HEK293T (cell line): ENCODE measurements around the gene FMO1.

ENCODE experiments used
- CTCF ChIA-PET: fragments of 350-600 bp; formaldehyde crosslinking; extraction: SDS; loops from one replicate; lab custom pipeline; 2021; ENCODE audit warnings: antibody characterized with exemption, inconsistent platforms; lab: Yijun Ruan, JAX
- POLR2A ChIA-PET: fragments of 350-600 bp; formaldehyde crosslinking; extraction: SDS; loops from one replicate; lab custom pipeline; 2020; ENCODE audit warnings: antibody characterized with exemption, inconsistent platforms; lab: Yijun Ruan, JAX
- DNase-seq: peaks from one replicate; pipeline ENCODE4 v3.0.0; 2012; ENCODE audit warnings: mixed read lengths; ENCODE audit errors: extremely low spot score
- ARNT ChIP-seq: fragments of 450-650 bp; IDR thresholded peaks from 2 replicates; pipeline ENCODE4 v1.6.1; 2017; ENCODE audit warnings: mild to moderate bottlenecking
- BHLHE40 ChIP-seq: fragments of 450-650 bp; IDR thresholded peaks from 2 replicates; pipeline ENCODE4 v1.6.1; 2016; ENCODE audit warnings: mild to moderate bottlenecking, moderate library complexity, borderline replicate concordance
- CTBP1 ChIP-seq: fragments of 450-650 bp; IDR thresholded peaks from 2 replicates; pipeline ENCODE4 v1.6.1; 2016; ENCODE audit warnings: borderline replicate concordance
- ELF4 ChIP-seq: fragments of 450-650 bp; IDR thresholded peaks from 2 replicates; pipeline ENCODE4 v1.6.1; 2017; ENCODE audit warnings: antibody characterized with exemption
- FOXA1 ChIP-seq: fragments of 450-650 bp; IDR thresholded peaks from 2 replicates; pipeline ENCODE4 v1.6.1; 2016; ENCODE audit warnings: mild to moderate bottlenecking
- FOXK2 ChIP-seq: fragments of 450-650 bp; IDR thresholded peaks from 2 replicates; pipeline ENCODE4 v1.6.1; 2016; ENCODE audit warnings: mild to moderate bottlenecking
- FOXM1 ChIP-seq: fragments of 450-650 bp; IDR thresholded peaks from 2 replicates; pipeline ENCODE4 v1.6.1; 2017; ENCODE audit warnings: mild to moderate bottlenecking, borderline replicate concordance
- HDGF ChIP-seq: fragments of 450-650 bp; IDR thresholded peaks from 2 replicates; pipeline ENCODE4 v1.6.1; 2017; ENCODE audit warnings: antibody characterized with exemption, borderline replicate concordance
- L3MBTL2 ChIP-seq: fragments of 450-650 bp; conservative IDR thresholded peaks from 2 replicates; pipeline ENCODE4 v1.6.1; 2016; ENCODE audit warnings: mild to moderate bottlenecking
- LEF1 ChIP-seq: fragments of 450-650 bp; IDR thresholded peaks from 2 replicates; pipeline ENCODE4 v1.6.1; 2017; ENCODE audit warnings: mild to moderate bottlenecking, borderline replicate concordance
- NFRKB ChIP-seq: fragments of 450-650 bp; IDR thresholded peaks from 2 replicates; pipeline ENCODE4 v1.6.1; 2016; ENCODE audit warnings: mild to moderate bottlenecking, moderate library complexity
- SP1 ChIP-seq: fragments of 450-650 bp; IDR thresholded peaks from 2 replicates; pipeline ENCODE4 v1.6.1; 2017
- SUZ12 ChIP-seq: fragments of 450-650 bp; IDR thresholded peaks from 2 replicates; pipeline ENCODE4 v1.6.1; 2016; ENCODE audit warnings: mild to moderate bottlenecking
- TARDBP ChIP-seq: fragments of 450-650 bp; IDR thresholded peaks from 2 replicates; pipeline ENCODE4 v1.6.1; 2016
- ZNF384 ChIP-seq: fragments of 450-650 bp; IDR thresholded peaks from 2 replicates; pipeline ENCODE4 v1.6.1; 2016
- TF ChIP-seq, protein P1 (sequence below): fragments of 450-650 bp; IDR thresholded peaks from 2 replicates; pipeline ENCODE4 v1.6.1; 2016

Gene FMO1, protein sequence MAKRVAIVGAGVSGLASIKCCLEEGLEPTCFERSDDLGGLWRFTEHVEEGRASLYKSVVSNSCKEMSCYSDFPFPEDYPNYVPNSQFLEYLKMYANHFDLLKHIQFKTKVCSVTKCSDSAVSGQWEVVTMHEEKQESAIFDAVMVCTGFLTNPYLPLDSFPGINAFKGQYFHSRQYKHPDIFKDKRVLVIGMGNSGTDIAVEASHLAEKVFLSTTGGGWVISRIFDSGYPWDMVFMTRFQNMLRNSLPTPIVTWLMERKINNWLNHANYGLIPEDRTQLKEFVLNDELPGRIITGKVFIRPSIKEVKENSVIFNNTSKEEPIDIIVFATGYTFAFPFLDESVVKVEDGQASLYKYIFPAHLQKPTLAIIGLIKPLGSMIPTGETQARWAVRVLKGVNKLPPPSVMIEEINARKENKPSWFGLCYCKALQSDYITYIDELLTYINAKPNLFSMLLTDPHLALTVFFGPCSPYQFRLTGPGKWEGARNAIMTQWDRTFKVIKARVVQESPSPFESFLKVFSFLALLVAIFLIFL

DNA sequence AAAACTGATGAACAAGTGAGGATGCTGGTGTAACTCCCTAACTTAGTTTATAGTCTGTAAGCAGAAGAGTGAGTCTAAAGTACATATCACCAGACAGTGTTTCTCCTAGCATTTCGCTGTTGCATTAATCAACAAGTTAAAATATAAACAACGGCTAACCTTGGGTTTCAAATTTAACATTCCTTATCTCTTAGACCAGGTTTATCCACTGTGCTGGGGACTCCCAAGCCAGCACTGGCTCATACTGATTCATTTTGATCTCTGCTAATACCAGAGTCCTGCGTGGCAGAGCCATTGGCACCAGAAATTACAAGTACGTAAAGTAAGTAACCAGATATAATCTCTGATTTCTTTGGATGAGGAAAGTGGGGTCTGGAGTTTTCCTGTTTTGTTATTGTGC, at the start of gene FMO1:
TSS of gene FMO1 (plus strand) at position 193 of the 400 bp plus-strand sequence. CDS start 9,594 bp downstream, outside the sequence.
- ChIA-PET POLR2A (no interaction called here), CTCF (interaction anchor here (0.6 to 1.0 kb wide), 2 partner anchors 66 to 394 kb away, joined by 3 read pairs; partner anchors contain the start of gene FMO4)
- no peak for DNase-seq
- TF ChIP-seq, protein P1, sequence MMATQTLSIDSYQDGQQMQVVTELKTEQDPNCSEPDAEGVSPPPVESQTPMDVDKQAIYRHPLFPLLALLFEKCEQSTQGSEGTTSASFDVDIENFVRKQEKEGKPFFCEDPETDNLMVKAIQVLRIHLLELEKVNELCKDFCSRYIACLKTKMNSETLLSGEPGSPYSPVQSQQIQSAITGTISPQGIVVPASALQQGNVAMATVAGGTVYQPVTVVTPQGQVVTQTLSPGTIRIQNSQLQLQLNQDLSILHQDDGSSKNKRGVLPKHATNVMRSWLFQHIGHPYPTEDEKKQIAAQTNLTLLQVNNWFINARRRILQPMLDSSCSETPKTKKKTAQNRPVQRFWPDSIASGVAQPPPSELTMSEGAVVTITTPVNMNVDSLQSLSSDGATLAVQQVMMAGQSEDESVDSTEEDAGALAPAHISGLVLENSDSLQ = no peak
- TF ChIP-seq FOXM1 (no peak), HDGF (no peak), L3MBTL2 (no peak), SP1 (no peak)

DNA sequence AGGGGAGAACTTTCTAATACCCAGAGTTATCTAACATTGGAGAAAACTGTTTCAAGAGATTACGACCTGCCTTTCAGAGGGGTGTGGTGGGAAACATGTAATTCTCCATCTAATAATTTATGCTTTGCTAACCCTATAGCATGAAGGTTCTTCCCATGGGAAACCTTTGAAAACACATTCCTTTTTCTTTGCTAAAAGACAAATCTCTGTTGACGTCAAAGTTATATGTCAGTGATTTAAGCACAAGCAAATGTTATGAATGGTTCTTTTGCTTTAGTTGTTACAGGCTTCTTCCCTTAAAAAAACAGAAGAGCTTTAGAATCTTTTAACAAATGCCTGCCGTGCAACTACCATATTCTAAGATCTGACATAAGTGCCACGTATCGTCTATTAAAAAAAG, 44.0 kb upstream of the FMO1 start:
- CTCF ChIA-PET = no interaction called here
- TF ChIP-seq SP1 (no peak), BHLHE40 (no peak), TARDBP (no peak), ARNT (no peak), HDGF (no peak), FOXA1 (no peak), FOXM1 (no peak), ZNF384 (no peak), CTBP1 (no peak), LEF1 (no peak), ELF4 (no peak), SUZ12 (no peak)
- TF ChIP-seq, protein P1 = no peak
- POLR2A ChIA-PET = no interaction called here
- DNase-seq = no peak

DNA sequence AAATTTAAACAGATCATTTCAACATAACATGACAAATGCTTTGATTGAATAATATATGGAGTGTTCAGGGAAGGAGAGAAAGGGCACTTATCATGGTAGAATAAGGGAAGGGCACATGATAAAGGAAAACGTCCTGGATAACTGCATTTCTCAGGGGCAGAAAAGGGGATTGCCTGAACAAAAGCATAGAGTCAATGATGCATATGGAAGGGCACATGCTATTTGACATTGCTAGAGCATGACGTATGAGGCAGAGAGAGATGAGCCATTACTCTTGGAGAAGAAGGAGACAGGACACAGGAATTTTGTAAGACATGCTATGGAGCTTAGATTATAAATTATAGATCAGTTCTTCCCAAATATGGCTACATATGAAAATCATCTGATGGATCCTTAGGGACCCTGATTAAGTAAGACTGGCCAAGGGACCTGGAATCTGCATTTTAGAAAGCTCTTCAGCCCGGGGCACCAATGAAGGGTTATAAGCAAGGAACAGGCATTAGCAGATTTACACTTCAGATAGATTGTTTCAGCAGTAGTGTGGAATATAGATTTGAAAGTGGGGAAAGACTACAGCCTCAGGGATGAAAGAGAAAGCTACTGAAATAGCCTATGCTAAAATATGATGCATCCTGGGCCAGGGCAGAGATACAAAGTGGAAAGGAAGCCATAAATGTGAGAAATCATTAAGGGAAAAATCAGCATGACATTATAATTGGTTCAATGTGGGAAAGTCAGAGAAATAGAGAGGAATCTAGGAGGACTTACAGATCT, 41.9 kb upstream of the FMO1 start:
- ChIA-PET CTCF (interaction anchor here (1.5 kb wide), 1 partner anchor 17 kb away, joined by 4 read pairs; no protein-coding TSS in a partner anchor), POLR2A (no interaction called here)
- no peak for TF ChIP-seq LEF1
- TF ChIP-seq FOXA1 = no peak
- no peak for TF ChIP-seq ZNF384
- TF ChIP-seq CTBP1 = no peak
- no peak for TF ChIP-seq L3MBTL2
- TF ChIP-seq NFRKB = no peak
- no peak for TF ChIP-seq ELF4
- no peak for TF ChIP-seq ARNT
- no peak for TF ChIP-seq FOXM1
- no peak for TF ChIP-seq TARDBP
- TF ChIP-seq SUZ12 = no peak
- TF ChIP-seq SP1 = no peak
- no peak for TF ChIP-seq HDGF
- no peak for TF ChIP-seq BHLHE40
- TF ChIP-seq, protein P1 = no peak
- TF ChIP-seq FOXK2 = no peak
- DNase-seq = no peak

DNA sequence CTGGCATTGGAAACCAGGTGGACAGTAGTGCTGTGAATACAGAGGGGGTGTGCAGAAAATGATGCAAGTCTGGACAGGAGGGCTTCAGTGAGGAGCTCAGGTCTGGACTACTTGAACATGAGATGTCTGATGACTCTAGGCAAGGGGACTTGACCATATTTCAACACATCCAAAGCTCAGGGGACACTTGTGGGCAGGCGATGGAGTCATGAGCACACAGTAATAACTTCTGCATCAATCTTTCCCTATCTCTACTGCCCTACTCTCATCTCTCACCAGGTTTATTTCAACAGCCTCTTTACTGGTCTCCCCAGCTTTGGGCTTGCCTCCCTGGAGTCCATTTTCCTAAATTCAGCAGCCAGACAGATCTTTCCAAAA, 41.3 kb upstream of the FMO1 start:
- TF ChIP-seq ELF4 (no peak), ARNT (no peak)
- no peak for DNase-seq
- CTCF ChIA-PET = interaction anchor here (1.5 kb wide), 1 partner anchor 18 kb away, joined by 4 read pairs; no protein-coding TSS in a partner anchor
- POLR2A ChIA-PET = no interaction called here

DNA sequence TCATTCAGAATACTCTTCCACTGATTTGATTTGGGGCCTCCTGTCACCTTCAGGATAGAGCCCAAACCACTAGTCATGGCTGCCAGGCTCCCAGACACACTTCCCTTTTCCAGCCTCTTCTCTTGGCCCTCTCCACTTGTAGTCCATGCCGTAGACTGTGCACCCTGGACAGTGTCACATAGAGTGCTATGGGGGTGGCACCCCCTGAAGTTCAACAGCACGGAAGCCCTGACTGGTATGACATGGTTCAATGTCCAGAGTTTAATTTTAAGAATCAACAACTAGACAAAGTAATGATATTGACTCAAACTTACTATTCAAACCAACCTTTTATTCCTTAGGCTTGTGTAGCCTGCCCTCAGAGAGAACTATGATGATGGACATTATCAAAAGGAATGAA, 40.9 kb upstream of the FMO1 start:
- POLR2A ChIA-PET = no interaction called here
- no peak for DNase-seq
- CTCF ChIA-PET = no interaction called here
- TF ChIP-seq FOXA1 = no peak
- TF ChIP-seq CTBP1 = no peak
- TF ChIP-seq SP1 = no peak
- no peak for TF ChIP-seq L3MBTL2
- TF ChIP-seq HDGF = no peak
- TF ChIP-seq FOXK2 = no peak
- no peak for TF ChIP-seq BHLHE40
- TF ChIP-seq LEF1 = no peak
- TF ChIP-seq FOXM1 = no peak

DNA sequence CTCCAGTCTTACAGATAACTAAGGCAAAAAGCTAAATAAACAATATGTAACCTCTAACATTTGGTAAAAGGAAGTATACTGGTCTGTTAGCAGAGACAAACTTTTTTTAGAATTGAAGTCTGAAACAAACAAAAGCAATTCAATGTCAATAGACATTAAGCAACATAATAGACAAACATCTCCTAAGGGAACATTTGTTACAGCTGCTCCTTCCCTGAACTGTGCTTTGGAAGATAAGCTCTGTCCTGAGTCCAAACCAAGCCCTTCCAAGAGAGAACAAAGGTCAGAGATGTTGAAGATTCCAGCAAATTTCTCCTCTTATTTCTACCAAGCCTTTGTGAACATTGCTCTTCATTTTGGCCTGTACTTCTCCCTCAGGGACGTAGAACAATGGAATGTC, 37.9 kb upstream of the FMO1 start:
- TF ChIP-seq ELF4 (no peak), BHLHE40 (no peak), FOXA1 (no peak), TARDBP (no peak), NFRKB (no peak), SP1 (no peak), FOXK2 (no peak), L3MBTL2 (no peak), SUZ12 (no peak), FOXM1 (no peak), ARNT (no peak), CTBP1 (no peak), HDGF (no peak), ZNF384 (no peak), LEF1 (no peak)
- TF ChIP-seq, protein P1 = no peak
- no peak for DNase-seq
- ChIA-PET CTCF (no interaction called here), POLR2A (no interaction called here)
